C4-2B (cell line): ENCODE measurements around the gene SUCLA2.

Source experiments
- ZFX ChIP-seq: fragments of 450-650 bp; IDR thresholded peaks from 2 replicates; pipeline ENCODE4 v1.6.1; 2017
- TF ChIP-seq, protein P1 (sequence below): fragments of 450-650 bp; conservative IDR thresholded peaks from 2 replicates; pipeline ENCODE4 v1.5.1; 2017; ENCODE audit warnings: mild to moderate bottlenecking

GRCh38 chr13:47904241-47904640 is 96.8 kb downstream of the SUCLA2 start:
- TF ChIP-seq, protein P1, sequence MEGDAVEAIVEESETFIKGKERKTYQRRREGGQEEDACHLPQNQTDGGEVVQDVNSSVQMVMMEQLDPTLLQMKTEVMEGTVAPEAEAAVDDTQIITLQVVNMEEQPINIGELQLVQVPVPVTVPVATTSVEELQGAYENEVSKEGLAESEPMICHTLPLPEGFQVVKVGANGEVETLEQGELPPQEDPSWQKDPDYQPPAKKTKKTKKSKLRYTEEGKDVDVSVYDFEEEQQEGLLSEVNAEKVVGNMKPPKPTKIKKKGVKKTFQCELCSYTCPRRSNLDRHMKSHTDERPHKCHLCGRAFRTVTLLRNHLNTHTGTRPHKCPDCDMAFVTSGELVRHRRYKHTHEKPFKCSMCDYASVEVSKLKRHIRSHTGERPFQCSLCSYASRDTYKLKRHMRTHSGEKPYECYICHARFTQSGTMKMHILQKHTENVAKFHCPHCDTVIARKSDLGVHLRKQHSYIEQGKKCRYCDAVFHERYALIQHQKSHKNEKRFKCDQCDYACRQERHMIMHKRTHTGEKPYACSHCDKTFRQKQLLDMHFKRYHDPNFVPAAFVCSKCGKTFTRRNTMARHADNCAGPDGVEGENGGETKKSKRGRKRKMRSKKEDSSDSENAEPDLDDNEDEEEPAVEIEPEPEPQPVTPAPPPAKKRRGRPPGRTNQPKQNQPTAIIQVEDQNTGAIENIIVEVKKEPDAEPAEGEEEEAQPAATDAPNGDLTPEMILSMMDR = no peak
- no peak for TF ChIP-seq ZFX
